ENCODE results near the gene LEMD2.

LEMD2 gene

GRCh38 chr6:33794910-33795623 lies 6.1 kb upstream of the LEMD2 start:
- no peak for DNase-seq (ENCODE audit: low read depth in 2 of 2)

- DNase-seq (ENCODE audit: low read depth in 2 of 2), result no peak
Measured at GRCh38 chr6:33792981-33793380, 4.1 kb upstream of the LEMD2 start.

- DNase-seq (ENCODE audit: low read depth in 2 of 2), result no peak
Measured at GRCh38 chr6:33791620-33792019, 2.7 kb upstream of the LEMD2 start.

DNA sequence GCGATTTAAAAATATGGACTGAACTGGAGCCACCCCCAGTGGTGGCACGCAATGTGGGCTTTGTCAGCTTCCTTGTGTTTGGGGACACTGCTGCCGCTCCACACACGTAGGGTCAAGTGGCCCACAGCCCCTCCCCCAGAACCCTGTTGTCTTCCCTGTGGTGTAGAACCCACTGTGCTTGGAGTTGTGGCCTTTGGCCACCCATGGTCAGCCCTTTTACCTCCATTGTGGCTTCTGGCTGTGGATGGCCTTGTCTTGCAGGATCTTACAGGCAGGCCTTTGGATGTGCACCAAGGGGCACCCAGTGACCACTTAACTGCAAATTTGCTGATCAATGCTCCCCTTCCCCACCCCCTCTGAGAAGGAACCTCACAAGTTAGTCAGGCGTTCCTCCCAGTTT lies 2.0 kb upstream of the LEMD2 start:
- no peak for DNase-seq (ENCODE audit: low read depth in 2 of 2)

DNA sequence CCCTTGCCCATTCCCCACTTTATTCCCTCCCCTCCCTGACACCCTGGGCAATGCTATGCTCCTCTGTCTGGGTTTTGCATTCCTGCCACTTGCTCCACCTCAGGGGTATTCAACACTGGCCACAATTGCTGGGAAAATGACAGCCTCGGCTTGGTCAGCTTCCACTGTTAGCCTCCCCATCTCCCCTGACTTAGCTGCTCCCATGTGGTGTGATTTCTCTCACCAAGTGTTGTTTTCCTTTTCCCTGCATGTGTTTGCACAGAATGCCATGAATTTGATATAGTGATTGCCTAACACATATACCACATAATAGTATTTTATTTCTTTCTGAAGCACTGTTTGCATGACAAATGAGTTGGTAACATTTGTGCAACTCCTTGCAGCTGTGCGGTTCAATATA lies 1.4 kb upstream of the LEMD2 start:
- DNase-seq (ENCODE audit: low read depth in 2 of 2), result no peak

DNA sequence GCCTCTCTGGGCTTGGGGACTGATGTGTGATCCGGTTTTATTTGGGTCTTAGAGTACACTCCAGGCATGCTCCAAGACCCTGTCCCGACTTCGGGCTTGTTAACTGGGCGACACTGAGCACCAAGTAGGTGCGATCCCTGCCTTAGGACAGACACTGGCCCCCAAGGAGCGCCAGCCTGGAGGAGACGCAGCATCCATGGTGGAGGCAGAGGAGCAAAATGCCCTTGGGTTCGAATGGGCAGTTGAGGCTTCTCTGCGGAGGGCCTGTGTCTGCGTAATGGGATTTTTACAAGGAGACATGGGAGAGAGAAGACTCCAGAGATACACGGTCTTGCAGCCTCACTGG lies 593 bp upstream of the LEMD2 start:
- no peak for DNase-seq (ENCODE audit: low read depth in 2 of 2)

DNA sequence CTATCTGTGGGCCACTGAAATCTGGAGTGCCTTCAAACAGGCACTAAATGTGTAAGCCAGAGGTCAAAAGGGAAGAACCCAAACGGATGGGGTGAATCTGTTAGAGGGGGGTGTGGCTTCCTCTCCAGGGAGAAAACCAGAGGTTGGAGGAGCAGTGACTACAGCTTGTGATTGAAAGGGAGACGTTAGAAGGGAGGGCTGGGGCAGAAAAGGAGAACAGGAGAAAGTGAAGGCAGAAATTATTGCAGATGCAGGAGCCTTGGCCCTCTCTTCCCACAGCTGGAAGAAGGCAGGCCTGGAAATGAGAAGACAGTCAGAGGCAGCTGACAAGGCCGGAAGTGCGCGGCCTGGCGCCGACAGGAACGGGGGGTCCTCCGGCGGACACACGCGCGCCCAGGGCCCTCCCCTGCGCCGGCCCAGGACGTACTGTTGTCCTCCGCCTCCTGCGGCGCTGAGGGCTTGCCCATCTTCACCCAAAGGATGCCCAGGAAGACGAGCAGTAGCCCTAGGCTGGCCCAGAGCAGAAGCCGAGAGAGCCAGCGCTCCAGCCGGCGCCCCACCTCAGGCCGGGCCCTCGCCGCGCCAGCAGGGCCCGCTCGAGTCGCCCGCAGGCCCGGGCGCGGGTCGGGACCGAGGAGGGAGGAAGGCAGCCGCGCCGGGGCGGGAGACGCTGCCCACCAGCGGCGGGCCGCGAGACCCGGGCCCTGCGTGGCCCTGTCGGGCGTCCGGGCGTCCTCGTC lies 806 bp downstream of the LEMD2 start:
- peak in 1 of 2 experiments; percentile 32 for DNase-seq (ENCODE audit: low read depth in 2 of 2)

GRCh38 chr6:33787346-33787953 lies 1.5 kb downstream of the LEMD2 start:
- no peak for DNase-seq (ENCODE audit: low read depth in 2 of 2)

- DNase-seq (ENCODE audit: low read depth in 2 of 2), result no peak
Measured at GRCh38 chr6:33786736-33787135, 2.2 kb downstream of the LEMD2 start.

DNA sequence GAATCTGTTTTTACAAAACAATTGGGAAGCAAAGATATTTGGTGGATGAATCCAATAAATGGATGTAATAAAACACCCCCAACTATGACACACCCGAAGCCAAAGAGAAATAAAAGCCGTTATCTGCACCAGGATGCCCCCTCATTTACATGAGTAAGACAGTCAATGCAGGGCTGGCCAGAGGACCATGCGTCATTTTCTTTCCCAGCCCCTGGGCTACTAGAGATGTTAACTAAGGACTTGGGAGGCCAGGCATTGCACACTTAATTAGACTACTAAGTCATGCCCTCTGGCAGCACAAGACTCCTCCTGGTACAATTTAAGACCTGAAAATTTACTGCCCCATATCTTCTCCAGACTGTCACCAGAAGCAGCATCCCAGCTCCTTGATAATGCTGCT lies 3.2 kb downstream of the LEMD2 start:
- no peak for DNase-seq (ENCODE audit: low read depth in 2 of 2)

DNA sequence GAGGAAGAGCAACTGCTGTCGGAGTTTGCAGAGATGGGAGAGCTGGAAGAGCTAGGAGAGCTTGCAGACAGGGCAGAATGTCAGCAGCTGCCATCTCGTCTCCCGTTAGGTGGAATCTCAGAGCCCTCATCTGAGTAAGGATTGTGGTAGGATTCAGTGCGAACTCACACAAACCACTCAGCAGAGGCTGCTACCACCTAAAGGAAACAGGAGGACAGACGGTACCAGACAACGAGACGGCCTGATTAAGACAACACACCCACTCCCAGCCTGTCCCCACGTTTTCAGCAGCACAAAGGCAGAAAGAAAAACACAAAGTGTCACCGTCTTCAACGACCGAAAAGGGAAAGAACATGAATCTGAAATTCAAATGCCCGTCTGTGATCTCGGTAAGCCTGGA lies 4.1 kb downstream of the LEMD2 start:
- DNase-seq (ENCODE audit: low read depth in 2 of 2), result no peak

DNA sequence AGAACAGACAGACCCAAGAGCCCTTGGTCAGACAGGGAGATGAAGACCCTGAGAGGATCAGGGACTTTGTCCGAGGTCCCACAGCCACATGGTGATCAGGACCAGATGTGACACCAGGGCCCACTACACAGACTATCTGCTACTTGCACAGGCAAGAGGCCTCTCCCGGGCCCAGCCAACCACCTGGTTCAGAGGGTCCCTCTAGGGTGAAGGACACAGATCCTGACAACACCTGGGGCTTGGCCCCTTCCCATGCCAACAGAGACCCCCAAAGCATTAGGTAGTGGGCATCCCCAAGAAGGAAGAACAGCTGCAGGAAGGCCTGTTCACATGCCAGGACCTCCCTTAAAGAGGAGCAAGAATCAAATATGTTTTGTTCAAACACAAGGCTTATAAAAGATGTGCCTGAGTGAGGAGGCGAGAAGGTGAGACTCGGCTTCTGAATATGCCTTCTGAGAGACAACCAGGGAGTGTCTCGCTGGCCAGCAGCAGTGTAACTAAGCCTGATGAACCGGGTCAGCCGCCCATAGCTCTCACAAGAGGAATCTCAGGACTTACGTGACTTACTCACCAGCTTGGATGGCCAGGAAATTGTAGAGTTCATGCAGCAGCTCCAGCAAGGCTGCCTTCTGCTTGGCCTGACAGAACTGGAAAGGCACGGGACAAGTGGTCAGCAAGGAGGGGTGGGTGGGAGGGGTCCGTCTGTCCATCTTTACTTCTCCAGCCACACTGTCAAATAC lies 5.0 kb downstream of the LEMD2 start:
- DNase-seq (ENCODE audit: low read depth in 2 of 2), result no peak

DNA sequence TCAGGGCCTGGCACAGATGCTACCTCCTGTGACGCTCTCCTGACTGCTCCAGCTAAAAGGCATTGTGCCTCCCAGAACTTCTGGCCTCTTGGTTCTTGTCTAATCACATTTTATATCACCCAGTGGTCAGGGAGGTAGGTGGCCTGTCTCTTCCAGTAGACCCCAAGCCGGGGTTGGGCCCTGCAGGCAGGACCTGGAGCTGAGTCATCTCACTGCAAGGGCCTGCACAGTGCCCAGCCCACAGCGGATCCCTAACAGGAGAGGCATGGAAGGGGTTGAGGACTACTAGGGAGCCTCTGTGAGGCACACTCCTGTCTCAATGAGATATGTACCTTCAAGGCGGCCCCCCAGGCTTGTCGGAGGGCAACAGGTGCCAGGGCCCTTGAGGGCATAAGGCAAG lies 6.4 kb downstream of the LEMD2 start:
- no peak for DNase-seq (ENCODE audit: low read depth in 2 of 2)

GRCh38 chr6:33781131-33781975 lies 7.6 kb downstream of the LEMD2 start:
- no peak for DNase-seq (ENCODE audit: low read depth in 2 of 2)

GRCh38 chr6:33779895-33780294 lies 9.0 kb downstream of the LEMD2 start:
- no peak for DNase-seq (ENCODE audit: low read depth in 2 of 2)

DNA sequence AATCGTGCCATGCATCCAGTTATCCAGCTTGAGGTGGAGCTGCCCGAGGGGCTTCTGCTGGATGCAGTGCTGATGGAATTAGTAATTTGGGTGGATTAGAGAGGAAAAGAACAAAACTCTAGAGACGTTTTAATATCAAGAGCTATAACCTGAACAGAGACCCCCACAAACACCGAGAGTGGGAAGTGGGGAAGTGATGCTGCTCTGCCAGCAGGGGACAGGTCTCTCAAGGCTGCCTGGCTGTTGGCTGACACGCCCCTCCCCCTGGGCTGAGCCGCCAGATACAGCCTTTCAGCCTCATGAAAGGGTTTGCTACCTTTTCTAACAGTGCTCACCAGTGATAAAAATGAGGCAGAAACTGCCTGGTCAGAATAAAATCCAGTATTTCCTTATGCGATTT lies 9.6 kb downstream of the LEMD2 start:
- DNase-seq (ENCODE audit: low read depth in 2 of 2), result no peak

- DNase-seq (ENCODE audit: low read depth in 2 of 2), result no peak
Measured at GRCh38 chr6:33778444-33779121, 10.3 kb downstream of the LEMD2 start.

GRCh38 chr6:33777398-33778388 lies 11.2 kb downstream of the LEMD2 start:
- no peak for DNase-seq (ENCODE audit: low read depth in 2 of 2)

DNA sequence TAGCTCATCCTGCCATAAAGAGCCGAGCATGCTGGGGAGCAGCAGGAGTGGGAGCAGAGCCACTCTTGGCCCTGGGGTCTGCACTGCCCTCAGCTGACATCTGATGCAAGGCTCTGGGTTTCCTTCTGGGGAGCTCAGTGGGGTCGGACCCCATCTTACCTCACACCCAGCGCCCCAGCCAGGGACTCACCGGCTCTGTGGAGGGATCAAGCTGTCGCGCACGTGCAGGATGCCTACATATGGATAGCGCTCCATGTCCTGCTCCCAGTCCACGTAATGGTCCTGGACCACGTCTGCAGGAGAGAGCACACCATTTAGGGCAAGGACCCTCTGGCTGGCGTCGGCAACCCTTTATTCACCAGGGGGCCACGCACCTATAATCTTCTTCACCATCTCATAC lies 12.2 kb downstream of the LEMD2 start:
- no peak for DNase-seq (ENCODE audit: low read depth in 2 of 2)

DNA sequence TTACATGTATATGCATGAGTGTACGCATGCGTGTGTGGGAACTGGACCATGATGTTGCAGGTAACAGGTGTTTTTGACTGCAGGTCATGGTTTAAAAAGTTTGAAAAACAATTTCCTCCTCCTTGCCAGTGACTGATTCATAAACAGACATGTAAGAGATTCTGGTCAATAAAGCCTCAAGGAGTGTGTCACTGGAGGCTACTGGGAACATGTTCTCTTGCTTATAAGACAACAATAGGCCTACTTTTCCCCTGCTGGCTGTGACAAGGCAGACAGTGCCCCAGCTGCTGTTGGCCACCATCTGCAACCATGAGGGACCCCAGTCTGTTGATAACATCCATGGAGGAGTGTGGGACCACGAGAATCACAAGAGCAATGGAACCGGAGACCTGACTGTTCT lies 12.7 kb downstream of the LEMD2 start:
- no peak for DNase-seq (ENCODE audit: low read depth in 2 of 2)

Measured in fibroblast of skin of left quadriceps (primary cell).